B cell (primary cell): ENCODE measurements around the gene BMP7.

Experiments
- EZH2 ChIP-seq: IDR thresholded peaks from 2 replicates; pipeline ENCODE4 v1.6.1; 2012; ENCODE audit warnings: borderline replicate concordance, low read depth, mild to moderate bottlenecking, moderate library complexity, low read length; ENCODE audit not compliant: insufficient read depth, poor library complexity, severe bottlenecking
- TF ChIP-seq, protein P1 (sequence below): fragments of 200-600 bp; IDR thresholded peaks from one replicate; pipeline ENCODE4 v1.8.0; 2022; ENCODE audit warnings: antibody characterized with exemption, mild to moderate bottlenecking

DNA sequence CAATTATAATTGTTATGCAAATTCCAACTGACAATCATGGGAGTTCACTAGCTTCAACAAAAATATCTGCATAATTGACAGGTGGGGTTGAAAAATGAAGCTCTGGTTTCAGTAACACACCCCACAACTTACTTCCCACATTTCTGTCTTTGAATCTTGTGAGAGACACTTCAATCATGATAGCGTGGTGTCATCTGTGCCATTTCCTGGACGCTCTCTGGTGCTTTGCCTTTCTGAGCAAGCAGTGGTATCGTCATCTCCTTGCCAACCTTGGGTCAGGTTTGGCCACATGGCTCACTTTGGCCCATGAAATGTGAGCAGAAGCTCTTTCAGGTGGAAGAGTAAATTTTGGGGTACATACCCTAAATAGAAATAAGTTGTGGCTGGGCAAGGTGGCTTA, 10.2 kb downstream of the BMP7 start:
- TF ChIP-seq, protein P1, sequence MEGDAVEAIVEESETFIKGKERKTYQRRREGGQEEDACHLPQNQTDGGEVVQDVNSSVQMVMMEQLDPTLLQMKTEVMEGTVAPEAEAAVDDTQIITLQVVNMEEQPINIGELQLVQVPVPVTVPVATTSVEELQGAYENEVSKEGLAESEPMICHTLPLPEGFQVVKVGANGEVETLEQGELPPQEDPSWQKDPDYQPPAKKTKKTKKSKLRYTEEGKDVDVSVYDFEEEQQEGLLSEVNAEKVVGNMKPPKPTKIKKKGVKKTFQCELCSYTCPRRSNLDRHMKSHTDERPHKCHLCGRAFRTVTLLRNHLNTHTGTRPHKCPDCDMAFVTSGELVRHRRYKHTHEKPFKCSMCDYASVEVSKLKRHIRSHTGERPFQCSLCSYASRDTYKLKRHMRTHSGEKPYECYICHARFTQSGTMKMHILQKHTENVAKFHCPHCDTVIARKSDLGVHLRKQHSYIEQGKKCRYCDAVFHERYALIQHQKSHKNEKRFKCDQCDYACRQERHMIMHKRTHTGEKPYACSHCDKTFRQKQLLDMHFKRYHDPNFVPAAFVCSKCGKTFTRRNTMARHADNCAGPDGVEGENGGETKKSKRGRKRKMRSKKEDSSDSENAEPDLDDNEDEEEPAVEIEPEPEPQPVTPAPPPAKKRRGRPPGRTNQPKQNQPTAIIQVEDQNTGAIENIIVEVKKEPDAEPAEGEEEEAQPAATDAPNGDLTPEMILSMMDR: no peak
- TF ChIP-seq EZH2: no peak
